Testis (tissue), 2 donors: ENCODE data around the gene SLCO3A1.

Experiments used
- CTCF ChIP-seq, 3 experiments: fragments of 450-650 bp in 2 of 3; fragments of 200-600 bp in 1 of 3; sonication (generic) in 1 of 3; IDR thresholded peaks; one replicate each; pipeline ENCODE4 v1.5.1; 2016 to 2019; ENCODE audit warnings: antibody characterized with exemption in 3 of 3, mild to moderate bottlenecking in 2 of 3, moderate library complexity in 1 of 3
- POLR2A ChIP-seq: fragments of 450-650 bp; IDR thresholded peaks from one replicate; pipeline ENCODE4 v1.6.1; 2017; ENCODE audit warnings: antibody characterized with exemption, mild to moderate bottlenecking, moderate library complexity

- TF ChIP-seq CTCF (IDR thresholded peaks at IDR 0.05) (no peak), POLR2A (no peak)
Observed at GRCh38 chr15:91956026-91956723, 102.7 kb downstream of the SLCO3A1 start.
